Panc1 (cell line): ENCODE results near the gene HM13. TPM values are rescaled to one million over a fixed set of nuclear protein-coding genes. Genes with fewer than 3 reads are reported as not detected.

Source experiments
- ATAC-seq: fragments of 200-7000 bp; cut with Tn5 transposase; 2 replicates; pipeline ENCODE4 v1.9.1; 2020; ENCODE audit warnings: mild to moderate bottlenecking, moderate library complexity
- BruUV-seq: library from RNA; stranded (reverse); fragments of 400-500 nt; replicated peaks from 2 replicates; lab custom pipeline; 2021; lab: Mats Ljungman, UMichigan
- CTCF ChIA-PET: fragments of 300-600 bp; sonication (Branson Sonifier 250); formaldehyde crosslinking; loops from one replicate; lab custom pipeline; 2022; ENCODE audit warnings: antibody characterized with exemption; lab: Charles Lee
- POLR2A ChIA-PET: fragments of 300-600 bp; sonication (Branson Sonifier 250); formaldehyde crosslinking; loops from one replicate; lab custom pipeline; 2022; ENCODE audit warnings: antibody characterized with exemption; lab: Charles Lee
- DNase-seq: peaks from one replicate; pipeline ENCODE4 v3.0.0-alpha.2; 2010; ENCODE audit warnings: low read depth, low spot score
- H3K27ac ChIP-seq: 2 replicates; pipeline ENCODE4 v1.5.1; 2011; ENCODE audit warnings: mild to moderate bottlenecking, low read length, inconsistent platforms
- H3K27me3 ChIP-seq: fragments of 200-500 bp; sonication (Bioruptor generic); 2 replicates; pipeline ENCODE4 v1.6.0; 2014; ENCODE audit warnings: low read length, inconsistent platforms; ENCODE audit not compliant: control insufficient read depth, insufficient read depth
- H3K36me3 ChIP-seq: fragments of 200-500 bp; sonication (Bioruptor generic); 2 replicates; pipeline ENCODE4 v1.5.1; 2014; ENCODE audit warnings: inconsistent platforms, mild to moderate bottlenecking, low read length, moderate library complexity; ENCODE audit not compliant: control insufficient read depth, insufficient read depth
- H3K4me1 ChIP-seq: 2 replicates; pipeline ENCODE4 v1.5.1; 2011; ENCODE audit warnings: inconsistent platforms, mild to moderate bottlenecking, low read length, moderate library complexity; ENCODE audit not compliant: control insufficient read depth, insufficient read depth
- H3K4me3 ChIP-seq, 2 experiments: 2 replicates each; pipeline ENCODE4 v1.5.1; 2011 to 2012; ENCODE audit warnings: low read depth in 2 of 2, low read length in 2 of 2, mild to moderate bottlenecking in 2 of 2, inconsistent platforms in 1 of 2, moderate library complexity in 1 of 2
- H3K9me3 ChIP-seq: fragments of 200-500 bp; sonication (Bioruptor generic); 2 replicates; pipeline ENCODE4 v1.5.1; 2014; ENCODE audit warnings: low read depth, mild to moderate bottlenecking, inconsistent platforms, low read length, moderate library complexity; ENCODE audit not compliant: control insufficient read depth, insufficient read depth
- POLR2AphosphoS5 ChIP-seq: IDR thresholded peaks from 2 replicates; pipeline ENCODE4 v1.6.1; 2012; ENCODE audit warnings: mild to moderate bottlenecking, low read depth, low read length, moderate library complexity
- REST ChIP-seq, 2 experiments: IDR thresholded peaks; 2 replicates each; pipeline ENCODE4 v1.6.1; 2011 to 2012; ENCODE audit warnings: low read depth in 2 of 2, control low read depth in 1 of 2, low read length in 1 of 2, mild to moderate bottlenecking in 1 of 2, moderate library complexity in 1 of 2; ENCODE audit not compliant: insufficient read depth in 1 of 2
- SIN3A ChIP-seq: IDR thresholded peaks from 2 replicates; pipeline ENCODE4 v1.6.1; 2012; ENCODE audit warnings: low read depth, mild to moderate bottlenecking, low read length, moderate library complexity, borderline replicate concordance; ENCODE audit not compliant: insufficient read depth
- TCF7L2 ChIP-seq: IDR thresholded peaks from 2 replicates; pipeline ENCODE4 v1.6.1; 2011; ENCODE audit warnings: mild to moderate bottlenecking, low read depth, low read length, inconsistent platforms
- in situ Hi-C: cut with HindIII; loops from 2 replicates; pipeline ENCODE4 v1.10.0; 2016; ENCODE audit warnings: low sequenced_read_pairs, low pct_unique_long_range_greater_than_20kb
- intact Hi-C: fragments of 100-400 bp; cut with micrococcal nuclease; formaldehyde crosslinking; loops from one replicate; pipeline ENCODE4 v1.10.0; 2022; ENCODE audit not compliant: unreplicated experiment
- total RNA-seq: library from RNA; stranded (reverse); gene quantifications from one replicate; pipeline ENCODE4 v1.2.1, GENCODE V29; 2021; ENCODE audit not compliant: unreplicated experiment
- TF ChIP-seq, protein P1 (sequence below): fragments of 450-650 bp; IDR thresholded peaks from 2 replicates; pipeline ENCODE4 v1.5.1; 2017; ENCODE audit warnings: mild to moderate bottlenecking

The HM13 gene
- total RNA-seq, 1 experiment from 2014 or later: 337 TPM

DNA sequence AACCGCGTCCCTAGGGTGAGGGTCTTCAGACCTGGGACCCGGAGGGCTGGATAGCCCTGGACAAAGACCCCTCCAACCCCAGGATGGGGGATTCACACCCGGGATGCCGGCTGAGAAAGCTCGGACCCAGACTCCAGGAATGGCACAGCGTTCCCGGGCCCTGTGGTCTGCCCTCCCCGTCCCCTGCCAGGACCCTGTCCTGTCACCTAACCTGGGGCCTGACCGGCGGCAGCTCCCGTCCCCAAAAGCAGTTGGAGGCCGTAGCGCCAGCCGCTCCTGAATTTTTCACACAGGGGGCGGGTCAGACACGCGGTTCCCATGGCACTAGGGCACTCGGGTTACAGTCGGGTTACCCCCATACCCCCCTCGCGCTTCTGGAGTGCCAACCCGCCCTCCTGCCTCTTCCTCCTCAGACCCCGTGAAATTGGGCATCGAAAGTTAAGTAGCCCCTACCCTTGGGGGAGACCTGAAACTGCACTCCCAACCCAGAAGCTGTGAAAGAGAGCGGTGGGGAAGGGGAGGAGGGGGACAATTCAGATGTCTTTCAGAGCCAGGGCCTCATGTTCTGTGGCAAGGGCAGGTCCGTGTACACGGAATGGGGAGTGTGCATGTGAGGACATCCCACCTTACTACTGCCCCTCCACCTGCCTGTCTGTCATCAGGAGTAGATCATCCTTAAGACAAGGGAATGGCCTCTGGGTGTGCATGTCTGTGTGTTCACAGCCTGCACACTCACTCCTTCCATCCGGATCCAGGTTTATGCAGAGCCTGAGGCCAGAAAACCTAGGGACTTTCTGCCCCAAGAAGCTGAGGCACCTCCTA lies 38.6 kb upstream of the HM13 start:
- TF ChIP-seq POLR2AphosphoS5: no peak
- TF ChIP-seq REST (IDR thresholded peaks at IDR 0.05; ENCODE audit: insufficient read depth in 1 of 2, low read depth in 2 of 2, low read length in 1 of 2): no peak
- Histone ChIP-seq H3K27ac (no peak overlapping the region), H3K27me3 (0 out of 2 replicates have a peak, but pooled peaks cover 2% of the 10 kb centered on the region), H3K4me3 (peak overlapping the region; percentile 32 to 46), H3K36me3 (no peaks in the 10 kb centered on the region), H3K4me1 (peaks cover 12% of the 10 kb centered on the region; the same call in 1 of the 2 replicates), H3K9me3 (no peaks in the 10 kb centered on the region)
- BruUV-seq: no TSS peak
- POLR2A ChIA-PET: interaction anchor here (0.6 to 0.8 kb wide), 2 partner anchors 33 to 153 kb away, joined by 3 to 9 read pairs; no protein-coding TSS in a partner anchor
- no peak for DNase-seq
- intact Hi-C loops (no loop called here), in situ Hi-C loops (no loop called here)
- CTCF ChIA-PET: interaction anchor here (0.5 to 3.9 kb wide), 2 partner anchors 27 to 216 kb away, joined by 3 to 21 read pairs; no protein-coding TSS in a partner anchor
- peak; percentile 62 for ATAC-seq

- no peak for TF ChIP-seq POLR2AphosphoS5
- TF ChIP-seq TCF7L2: no peak
- no peak for TF ChIP-seq REST (IDR thresholded peaks at IDR 0.05; ENCODE audit: insufficient read depth in 1 of 2, low read depth in 2 of 2, low read length in 1 of 2)
- TF ChIP-seq, protein P1, sequence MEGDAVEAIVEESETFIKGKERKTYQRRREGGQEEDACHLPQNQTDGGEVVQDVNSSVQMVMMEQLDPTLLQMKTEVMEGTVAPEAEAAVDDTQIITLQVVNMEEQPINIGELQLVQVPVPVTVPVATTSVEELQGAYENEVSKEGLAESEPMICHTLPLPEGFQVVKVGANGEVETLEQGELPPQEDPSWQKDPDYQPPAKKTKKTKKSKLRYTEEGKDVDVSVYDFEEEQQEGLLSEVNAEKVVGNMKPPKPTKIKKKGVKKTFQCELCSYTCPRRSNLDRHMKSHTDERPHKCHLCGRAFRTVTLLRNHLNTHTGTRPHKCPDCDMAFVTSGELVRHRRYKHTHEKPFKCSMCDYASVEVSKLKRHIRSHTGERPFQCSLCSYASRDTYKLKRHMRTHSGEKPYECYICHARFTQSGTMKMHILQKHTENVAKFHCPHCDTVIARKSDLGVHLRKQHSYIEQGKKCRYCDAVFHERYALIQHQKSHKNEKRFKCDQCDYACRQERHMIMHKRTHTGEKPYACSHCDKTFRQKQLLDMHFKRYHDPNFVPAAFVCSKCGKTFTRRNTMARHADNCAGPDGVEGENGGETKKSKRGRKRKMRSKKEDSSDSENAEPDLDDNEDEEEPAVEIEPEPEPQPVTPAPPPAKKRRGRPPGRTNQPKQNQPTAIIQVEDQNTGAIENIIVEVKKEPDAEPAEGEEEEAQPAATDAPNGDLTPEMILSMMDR: no peak
- TF ChIP-seq SIN3A: no peak
- intact Hi-C loops (no loop called here), in situ Hi-C loops (no loop called here)
- no peak for ATAC-seq
- CTCF ChIA-PET: interaction anchor here (0.5 to 3.9 kb wide), 2 partner anchors 27 to 217 kb away, joined by 3 to 21 read pairs; no protein-coding TSS in a partner anchor
- no peaks in the 10 kb centered on the region for H3K9me3 ChIP-seq
- H3K4me3 ChIP-seq: no peak overlapping the region
- no TSS peak for BruUV-seq
- H3K27me3 ChIP-seq: 0 out of 2 replicates have a peak, but pooled peaks cover 2% of the 10 kb centered on the region
- no peak for DNase-seq
- no peak overlapping the region for H3K27ac ChIP-seq
- no peaks in the 10 kb centered on the region for H3K36me3 ChIP-seq
- POLR2A ChIA-PET: interaction anchor here (0.8 kb wide), 1 partner anchor 33 kb away, joined by 9 read pairs; no protein-coding TSS in a partner anchor
- H3K4me1 ChIP-seq: peaks cover 12% of the 10 kb centered on the region; the same call in 1 of the 2 replicates
Measured at GRCh38 chr20:31476294-31476585, 38.0 kb upstream of the HM13 start.
